ENCODE measurements around the gene ZKSCAN4. TPM values are rescaled to one million over a fixed set of nuclear protein-coding genes. Genes with fewer than 3 reads are reported as not detected.
A peak's percentile ranks its signal among the peaks of the same experiment; 100 is the strongest.

ZKSCAN4 gene
- total RNA-seq, 2 experiments from 2014 or later: 3.5 TPM

GRCh38 chr6:28266962-28267694, 15.1 kb upstream of the ZKSCAN4 start, which contains the start of gene ZSCAN26:
ZSCAN26 (plus strand) TSS chr6:28267143; CDS start chr6:28271920, 4,777 bp downstream.
- no peak within 1 kb of the TSS for H3K27ac Mint-ChIP-seq

GRCh38 chr6:28266563-28266961, 14.5 kb upstream of the ZKSCAN4 start:
- intact Hi-C loops (cut with micrococcal nuclease): loop anchor here (2.0 to 10.0 kb wide), 4 partner anchors 54 to 1798 kb away; partner anchors contain the start of genes POLR1H, PPP1R11 and ZKSCAN8
- H3K27me3 Mint-ChIP-seq (ENCODE audit: low read depth): no peaks in the 10 kb centered on the region

More at GRCh38 chr6:28266962-28267694, 15.1 kb upstream of the ZKSCAN4 start, which contains the start of gene ZSCAN26:
- Mint-ChIP-seq H3K9me3 (peaks cover 2% of the 10 kb centered on the region), H3K4me1 (ENCODE audit: low read depth) (peaks cover 43% of the 10 kb centered on the region), H3K36me3 (ENCODE audit: low read depth) (peaks cover 8% of the 10 kb centered on the region), H3K27me3 (ENCODE audit: low read depth) (no peaks in the 10 kb centered on the region), H3K4me3 (no peak within 1 kb of the TSS)
- intact Hi-C loops (cut with micrococcal nuclease): loop anchor here (1.0 to 10.0 kb wide), 6 partner anchors 15 to 1798 kb away; partner anchors contain the start of genes POLR1H, PPP1R11, ZKSCAN3 and ZKSCAN4
- peak; percentile 87 for DNase-seq
- CTCF ChIA-PET: interaction anchor here (1.7 kb wide), 1 partner anchor 13 kb away, joined by 6 read pairs; no protein-coding TSS in a partner anchor

GRCh38 chr6:28264834-28265401, 12.8 kb upstream of the ZKSCAN4 start:
- CTCF ChIA-PET: interaction anchor here (0.6 to 1.7 kb wide), 3 partner anchors 10 to 19 kb away, joined by 3 to 6 read pairs (median 3); no protein-coding TSS in a partner anchor

More at GRCh38 chr6:28266563-28266961, 14.5 kb upstream of the ZKSCAN4 start:
- Mint-ChIP-seq H3K4me1 (ENCODE audit: low read depth) (peaks cover 43% of the 10 kb centered on the region), H3K27ac (no peak overlapping the region), H3K9me3 (peaks cover 2% of the 10 kb centered on the region), H3K4me3 (no peak overlapping the region), H3K36me3 (ENCODE audit: low read depth) (peaks cover 5% of the 10 kb centered on the region)
- CTCF ChIA-PET: interaction anchor here (1.7 kb wide), 1 partner anchor 12 kb away, joined by 6 read pairs; no protein-coding TSS in a partner anchor
- no peak for DNase-seq

GRCh38 chr6:28263922-28264321, 11.9 kb upstream of the ZKSCAN4 start:
- no peak overlapping the region for H3K27ac Mint-ChIP-seq
- CTCF ChIA-PET: interaction anchor here (0.7 kb wide), 1 partner anchor 92 kb away, joined by 3 read pairs; no protein-coding TSS in a partner anchor
- no peaks in the 10 kb centered on the region for H3K27me3 Mint-ChIP-seq (ENCODE audit: low read depth)
- intact Hi-C loops (cut with micrococcal nuclease): loop anchor here (10.0 kb wide), 2 partner anchors 601 to 1801 kb away; partner anchors contain the start of genes POLR1H and PPP1R11
- no peaks in the 10 kb centered on the region for H3K9me3 Mint-ChIP-seq
- no peak for DNase-seq
- no peaks in the 10 kb centered on the region for H3K36me3 Mint-ChIP-seq (ENCODE audit: low read depth)
- H3K4me1 Mint-ChIP-seq (ENCODE audit: low read depth): peaks cover 23% of the 10 kb centered on the region
- no peak overlapping the region for H3K4me3 Mint-ChIP-seq

More at GRCh38 chr6:28264834-28265401, 12.8 kb upstream of the ZKSCAN4 start:
- peaks cover 2% of the 10 kb centered on the region for H3K9me3 Mint-ChIP-seq
- H3K27ac Mint-ChIP-seq: no peak overlapping the region
- no peaks in the 10 kb centered on the region for H3K27me3 Mint-ChIP-seq (ENCODE audit: low read depth)
- H3K4me3 Mint-ChIP-seq: no peak overlapping the region
- intact Hi-C loops (cut with micrococcal nuclease): loop anchor here (5.0 to 10.0 kb wide), 3 partner anchors 53 to 1800 kb away; partner anchors contain the start of genes POLR1H and PPP1R11
- DNase-seq: no peak
- peaks cover 2% of the 10 kb centered on the region for H3K36me3 Mint-ChIP-seq (ENCODE audit: low read depth)
- H3K4me1 Mint-ChIP-seq (ENCODE audit: low read depth): peaks cover 29% of the 10 kb centered on the region

GRCh38 chr6:28258877-28259777, 7.1 kb upstream of the ZKSCAN4 start, which contains the start of gene NKAPL:
NKAPL (plus strand) TSS chr6:28259297; CDS start chr6:28259372, 75 bp downstream.
- DNase-seq: peak; percentile 71
- CTCF ChIA-PET: interaction anchor here (0.6 kb wide), 1 partner anchor 569 kb away, joined by 3 read pairs; no protein-coding TSS in a partner anchor
- peaks cover 4% of the 10 kb centered on the region for H3K36me3 Mint-ChIP-seq (ENCODE audit: low read depth)
- H3K4me3 Mint-ChIP-seq: peak within 1 kb of the TSS; percentile 26
- intact Hi-C loops (cut with micrococcal nuclease): no loop called here
- H3K9me3 Mint-ChIP-seq: peaks cover 4% of the 10 kb centered on the region
- H3K4me1 Mint-ChIP-seq (ENCODE audit: low read depth): peaks cover 9% of the 10 kb centered on the region
- peaks cover 3% of the 10 kb centered on the region for H3K27me3 Mint-ChIP-seq (ENCODE audit: low read depth)
- peak within 1 kb of the TSS; percentile 72 for H3K27ac Mint-ChIP-seq

- Mint-ChIP-seq H3K9me3 (peaks cover 4% of the 10 kb centered on the region), H3K4me1 (ENCODE audit: low read depth) (peaks cover 12% of the 10 kb centered on the region), H3K27ac (no peak overlapping the region), H3K36me3 (ENCODE audit: low read depth) (peaks cover 4% of the 10 kb centered on the region), H3K4me3 (no peak overlapping the region), H3K27me3 (ENCODE audit: low read depth) (peaks cover 3% of the 10 kb centered on the region)
- intact Hi-C loops (cut with micrococcal nuclease): no loop called here
- CTCF ChIA-PET: no interaction called here
- no peak for DNase-seq
Measured at GRCh38 chr6:28257042-28257441, 5.0 kb upstream of the ZKSCAN4 start.

GRCh38 chr6:28254121-28254519, 2.1 kb upstream of the ZKSCAN4 start:
- Mint-ChIP-seq H3K36me3 (ENCODE audit: low read depth) (peaks cover 4% of the 10 kb centered on the region), H3K4me3 (no peak overlapping the region), H3K4me1 (ENCODE audit: low read depth) (peaks cover 25% of the 10 kb centered on the region), H3K27me3 (ENCODE audit: low read depth) (peaks cover 3% of the 10 kb centered on the region), H3K9me3 (peaks cover 4% of the 10 kb centered on the region), H3K27ac (no peak overlapping the region)
- CTCF ChIA-PET: interaction anchor here (1.6 kb wide), 1 partner anchor 12 kb away, joined by 6 read pairs; no protein-coding TSS in a partner anchor
- DNase-seq: peak; percentile 42
- intact Hi-C loops (cut with micrococcal nuclease): no loop called here

GRCh38 chr6:28251661-28252008, 434 bp downstream of the ZKSCAN4 start:
- H3K4me3 Mint-ChIP-seq: peak overlapping the region; percentile 89
- peaks cover 9% of the 10 kb centered on the region for H3K36me3 Mint-ChIP-seq (ENCODE audit: low read depth)
- intact Hi-C loops (cut with micrococcal nuclease): loop anchor here (1.0 kb wide), 4 partner anchors 16 to 148 kb away; partner anchors contain the start of genes ZKSCAN8, ZSCAN12 and ZSCAN26
- peak; percentile 35 for DNase-seq
- CTCF ChIA-PET: interaction anchor here (1.0 kb wide), 1 partner anchor 105 kb away, joined by 5 read pairs; no protein-coding TSS in a partner anchor
- H3K9me3 Mint-ChIP-seq: no peaks in the 10 kb centered on the region
- H3K27ac Mint-ChIP-seq: peak overlapping the region; percentile 83
- H3K27me3 Mint-ChIP-seq (ENCODE audit: low read depth): no peaks in the 10 kb centered on the region
- peaks cover 23% of the 10 kb centered on the region for H3K4me1 Mint-ChIP-seq (ENCODE audit: low read depth)

GRCh38 chr6:28250747-28251146, 1.3 kb downstream of the ZKSCAN4 start:
- Mint-ChIP-seq H3K27ac (no peak overlapping the region), H3K27me3 (ENCODE audit: low read depth) (no peaks in the 10 kb centered on the region), H3K36me3 (ENCODE audit: low read depth) (peaks cover 17% of the 10 kb centered on the region), H3K9me3 (no peaks in the 10 kb centered on the region), H3K4me3 (peak overlapping the region; percentile 50), H3K4me1 (ENCODE audit: low read depth) (peaks cover 23% of the 10 kb centered on the region)
- intact Hi-C loops (cut with micrococcal nuclease): no loop called here
- DNase-seq: no peak
- CTCF ChIA-PET: interaction anchor here (1.1 to 2.0 kb wide), 2 partner anchors 18 to 105 kb away, joined by 4 to 8 read pairs; no protein-coding TSS in a partner anchor

- no peak for DNase-seq
- Mint-ChIP-seq H3K36me3 (ENCODE audit: low read depth) (peaks cover 30% of the 10 kb centered on the region), H3K4me1 (ENCODE audit: low read depth) (peaks cover 23% of the 10 kb centered on the region), H3K4me3 (no peak overlapping the region), H3K27ac (no peak overlapping the region), H3K9me3 (no peaks in the 10 kb centered on the region), H3K27me3 (ENCODE audit: low read depth) (no peaks in the 10 kb centered on the region)
- CTCF ChIA-PET: interaction anchor here (2.0 kb wide), 1 partner anchor 107 kb away, joined by 8 read pairs; no protein-coding TSS in a partner anchor
- intact Hi-C loops (cut with micrococcal nuclease): no loop called here
Measured at GRCh38 chr6:28248916-28249315, 3.2 kb downstream of the ZKSCAN4 start.

GRCh38 chr6:28245206-28245941, 6.7 kb downstream of the ZKSCAN4 start:
- Mint-ChIP-seq H3K4me3 (no peak overlapping the region), H3K27ac (no peak overlapping the region), H3K9me3 (no peaks in the 10 kb centered on the region), H3K4me1 (ENCODE audit: low read depth) (peaks cover 10% of the 10 kb centered on the region), H3K36me3 (ENCODE audit: low read depth) (peaks cover 30% of the 10 kb centered on the region), H3K27me3 (ENCODE audit: low read depth) (no peaks in the 10 kb centered on the region)
- no peak for DNase-seq
- CTCF ChIA-PET: interaction anchor here (0.6 kb wide), 1 partner anchor 207 kb away, joined by 3 read pairs; no protein-coding TSS in a partner anchor
- intact Hi-C loops (cut with micrococcal nuclease): no loop called here

Data from activated naive CD4-positive, alpha-beta T cell treated with anti-CD3 and anti-CD28 coated beads for 36 hours (primary cell).